Prostate gland (tissue), 2 donors: ENCODE data around the gene TRMU. TPM values are rescaled to one million over a fixed set of nuclear protein-coding genes. Genes with fewer than 3 reads are reported as not detected.

ENCODE experiments used
- DNase-seq: peaks from one replicate; pipeline ENCODE4 v3.0.0-alpha.2; 2019; ENCODE audit warnings: low spot score
- H3K27ac ChIP-seq, 2 donors: fragments of 200-600 bp; sonication (generic); 2 replicates each; pipeline ENCODE4 v1.5.1; 2017 to 2019
- H3K27me3 ChIP-seq: fragments of 200-600 bp; sonication (generic); replicated peaks from 2 replicates; pipeline ENCODE4 v1.5.1; 2019; ENCODE audit not compliant: insufficient read depth
- H3K36me3 ChIP-seq, 2 donors: fragments of 200-600 bp; sonication (generic); 1 replicate in 1 of 2; 2 replicates in 1 of 2; pipeline versions ENCODE4 v1.5.1 to v1.8.1; 2017 to 2019
- H3K4me1 ChIP-seq: fragments of 200-600 bp; sonication (generic); replicated peaks from 2 replicates; pipeline ENCODE4 v1.5.1; 2019
- H3K4me3 ChIP-seq, 2 donors: fragments of 200-600 bp; sonication (generic); 2 replicates each; pipeline ENCODE4 v1.5.1; 2017 to 2019
- H3K9me3 ChIP-seq: fragments of 200-600 bp; sonication (generic); 2 replicates; pipeline ENCODE4 v1.5.1; 2017
- CTCF ChIP-seq, 4 experiments: fragments of 200-600 bp in 2 of 4; fragments of 450-650 bp in 2 of 4; sonication (generic) in 2 of 4; IDR thresholded peaks; 1 replicate in 3 of 4; 2 replicates in 1 of 4; pipeline ENCODE4 v1.5.1; 2016 to 2019; ENCODE audit warnings: antibody characterized with exemption in 4 of 4, mild to moderate bottlenecking in 2 of 4, moderate library complexity in 2 of 4
- POLR2A ChIP-seq: fragments of 450-650 bp; IDR thresholded peaks from one replicate; pipeline ENCODE4 v1.6.1; 2016; ENCODE audit warnings: antibody characterized with exemption, mild to moderate bottlenecking
- POLR2AphosphoS5 ChIP-seq: sonication (generic); formaldehyde crosslinking; IDR thresholded peaks from one replicate; pipeline ENCODE4 v1.6.1; 2017; ENCODE audit warnings: antibody characterized with exemption
- WGBS: methylation state at CpG from one replicate; pipeline ENCODE4 v1.1.5; 2018; 5-methylcytosine and 5-hydroxymethylcytosine counted together
- intact Hi-C: fragments of 100-400 bp; cut with DNase I; formaldehyde crosslinking; loops from one replicate; pipeline ENCODE4 v1.14.2; 2022
- total RNA-seq, 2 donors: library from RNA; depleted of rRNA; stranded (reverse); fragments of >200 nt; gene quantifications; one replicate each; pipeline ENCODE4 v1.1.0, GENCODE V29; 2016

The TRMU gene
- total RNA-seq, 2 donors from 2014 or later = 35.1 to 52.9 TPM

- Histone ChIP-seq H3K9me3 (no peaks in the 10 kb centered on the region), H3K4me3 (no peak overlapping the region), H3K27me3 (no peaks in the 10 kb centered on the region), H3K27ac (no peak overlapping the region), H3K4me1 (no peaks in the 10 kb centered on the region), H3K36me3 (no peaks in the 10 kb centered on the region)
- WGBS = 85% methylated on average over 5 of the region's 5 CpGs
- no peak for TF ChIP-seq CTCF (IDR thresholded peaks at IDR 0.05)
- TF ChIP-seq POLR2AphosphoS5 = no peak
- no peak for TF ChIP-seq POLR2A
- no peak for DNase-seq
- intact Hi-C loops = no loop called here
Measured at GRCh38 chr22:46360097-46360496, 24.6 kb downstream of the TRMU start.

- intact Hi-C loops = no loop called here
- Histone ChIP-seq H3K36me3 (no peaks in the 10 kb centered on the region), H3K9me3 (no peaks in the 10 kb centered on the region), H3K27ac (no peak overlapping the region), H3K4me1 (no peaks in the 10 kb centered on the region), H3K4me3 (no peak overlapping the region), H3K27me3 (no peaks in the 10 kb centered on the region)
- TF ChIP-seq POLR2A = no peak
- TF ChIP-seq CTCF (IDR thresholded peaks at IDR 0.05) = no peak
- TF ChIP-seq POLR2AphosphoS5 = no peak
- DNase-seq = no peak
- WGBS = 81% methylated on average over 10 of the region's 10 CpGs
Measured at GRCh38 chr22:46360891-46361290, 25.4 kb downstream of the TRMU start.

GRCh38 chr22:46361826-46362202 is 26.3 kb downstream of the TRMU start:
- no peak for DNase-seq
- no peaks in the 10 kb centered on the region for H3K4me1 ChIP-seq
- intact Hi-C loops = no loop called here
- no peak overlapping the region for H3K27ac ChIP-seq
- H3K36me3 ChIP-seq = no peaks in the 10 kb centered on the region
- H3K27me3 ChIP-seq = no peaks in the 10 kb centered on the region
- WGBS = 44% methylated on average over 11 of the region's 11 CpGs
- no peak for TF ChIP-seq POLR2A
- TF ChIP-seq POLR2AphosphoS5 = no peak
- TF ChIP-seq CTCF (IDR thresholded peaks at IDR 0.05) = no peak
- no peak overlapping the region for H3K4me3 ChIP-seq
- no peaks in the 10 kb centered on the region for H3K9me3 ChIP-seq

DNA sequence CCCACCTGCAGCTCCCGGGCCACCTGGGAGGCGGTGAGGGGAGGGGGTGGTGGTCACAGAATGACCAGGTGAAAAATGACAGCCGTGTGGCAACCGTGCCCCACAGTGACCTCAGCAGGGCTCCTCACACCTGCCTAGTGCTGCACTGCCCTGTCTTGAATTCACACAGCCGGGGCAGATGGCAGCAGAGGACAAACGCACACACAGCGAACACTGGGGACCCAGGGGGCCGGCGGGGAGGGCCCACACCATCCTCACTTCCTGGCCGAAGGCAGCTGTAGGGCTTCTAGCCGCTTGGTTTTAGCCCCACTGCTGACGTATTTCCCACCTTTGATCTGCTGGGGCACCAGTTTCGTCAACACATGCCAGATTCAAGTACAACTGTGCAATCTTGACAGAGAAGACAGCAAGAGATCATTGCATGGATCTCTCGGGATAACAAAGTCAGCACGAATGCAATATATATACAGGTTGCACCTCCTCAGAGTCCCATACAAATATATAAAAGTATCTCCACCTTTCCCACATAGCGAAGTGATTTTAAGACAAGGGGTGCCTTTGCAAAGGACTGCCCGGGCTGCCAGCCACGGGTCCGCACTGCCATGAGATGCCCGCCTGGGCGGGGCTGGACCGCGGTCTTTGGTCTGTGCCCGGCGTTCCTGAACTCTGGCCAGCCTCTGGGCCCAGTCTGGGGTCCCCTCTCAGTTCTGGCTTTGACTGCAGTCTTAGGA is 26.9 kb downstream of the TRMU start:
- Histone ChIP-seq H3K36me3 (no peaks in the 10 kb centered on the region), H3K27ac (no peak overlapping the region), H3K4me1 (no peaks in the 10 kb centered on the region), H3K27me3 (no peaks in the 10 kb centered on the region), H3K4me3 (no peak overlapping the region), H3K9me3 (no peaks in the 10 kb centered on the region)
- intact Hi-C loops = no loop called here
- TF ChIP-seq CTCF (IDR thresholded peaks at IDR 0.05) = no peak
- no peak for TF ChIP-seq POLR2AphosphoS5
- TF ChIP-seq POLR2A = no peak
- no peak for DNase-seq
- 70% methylated on average over 25 of the region's 25 CpGs for WGBS

DNA sequence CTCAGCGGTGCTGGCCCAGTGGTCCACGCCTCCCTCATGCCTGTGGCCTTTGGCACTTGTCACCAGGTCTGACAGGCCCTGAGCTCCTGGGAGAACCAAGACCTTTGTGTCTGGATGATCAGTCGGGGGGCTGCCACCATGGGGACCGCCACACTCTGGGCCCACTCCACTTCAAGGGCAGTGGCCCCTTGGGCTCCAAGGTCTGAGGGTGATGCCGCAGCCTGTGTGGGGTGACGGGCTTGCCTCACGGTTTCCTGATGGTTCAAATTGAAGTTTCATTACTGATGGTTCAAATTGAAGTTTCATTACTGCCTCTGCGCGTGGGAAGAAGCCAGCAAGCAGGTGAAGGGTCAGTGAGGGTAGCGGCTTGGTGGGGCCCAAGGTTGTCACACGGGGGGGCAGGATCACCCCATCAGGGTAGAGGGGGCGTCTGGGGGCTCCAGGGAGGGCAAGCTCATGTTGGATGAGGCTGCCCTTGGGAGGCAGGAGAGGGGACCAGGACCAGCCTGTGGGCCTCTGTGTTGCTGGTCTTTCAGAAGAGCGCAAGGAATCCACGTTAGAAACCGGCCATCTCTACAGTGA is 27.5 kb downstream of the TRMU start:
- intact Hi-C loops = no loop called here
- no peaks in the 10 kb centered on the region for H3K36me3 ChIP-seq
- no peak for DNase-seq
- H3K27me3 ChIP-seq = no peaks in the 10 kb centered on the region
- no peak overlapping the region for H3K27ac ChIP-seq
- 90% methylated on average over 15 of the region's 15 CpGs for WGBS
- H3K4me3 ChIP-seq = no peak overlapping the region
- no peaks in the 10 kb centered on the region for H3K4me1 ChIP-seq
- no peaks in the 10 kb centered on the region for H3K9me3 ChIP-seq
- TF ChIP-seq POLR2A = no peak
- no peak for TF ChIP-seq POLR2AphosphoS5
- TF ChIP-seq CTCF (IDR thresholded peaks at IDR 0.05) = no peak
